KBM-7 (cell line): ENCODE measurements around the gene SRGN.

Source experiments
- DNase-seq: peaks from one replicate; pipeline ENCODE4 v3.0.0-alpha.2; 2015
- in situ Hi-C: fragments of 300-500 bp; cut with MboI; formaldehyde crosslinking; loops from 2 replicates; pipeline ENCODE4 v1.14.3; 2020; ENCODE audit warnings: low sequenced_read_pairs, low pct_unique_long_range_greater_than_20kb, mixed read lengths

Gene SRGN

GRCh38 chr10:69088471-69088769, 517 bp downstream of the SRGN start:
- no peak for DNase-seq
- in situ Hi-C loops, result no loop called here

DNA sequence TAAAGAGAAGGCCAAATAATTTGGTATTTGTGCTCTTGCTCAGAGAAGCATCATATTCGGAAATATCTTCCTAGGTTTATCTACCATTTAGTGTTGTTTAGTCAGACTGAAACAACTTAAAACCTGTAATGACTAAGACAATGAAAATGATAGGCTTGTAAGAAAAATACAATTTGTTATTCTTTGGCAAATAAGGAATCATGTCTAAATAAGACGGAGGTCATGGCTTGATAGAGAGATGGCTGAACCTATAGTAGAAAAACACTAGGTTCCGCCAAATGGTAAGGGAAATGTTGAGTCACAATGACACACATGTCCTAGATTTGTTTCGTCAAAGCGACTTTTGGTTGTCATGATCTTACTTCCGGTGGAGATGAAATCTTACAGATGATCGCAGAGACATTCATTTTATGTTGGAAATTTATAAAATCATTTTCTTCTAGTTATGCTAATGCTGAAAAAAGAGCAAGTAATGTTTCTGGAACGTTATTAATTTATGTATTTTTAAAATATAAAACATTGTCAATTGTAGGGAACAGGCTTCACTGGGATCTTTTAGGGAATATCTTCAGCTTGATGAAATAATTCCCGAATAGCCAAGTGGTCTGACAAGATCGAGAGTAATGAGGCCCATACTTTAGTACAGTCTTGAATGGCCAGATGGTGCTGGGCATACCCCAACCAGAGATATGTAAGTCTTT, 1.0 kb downstream of the SRGN start:
- peak; percentile 69 for DNase-seq
- in situ Hi-C loops, result no loop called here

- in situ Hi-C loops, result no loop called here
- no peak for DNase-seq
These were observed 2.0 kb downstream of the SRGN start for GRCh38 chr10:69089638-69090599.

- DNase-seq, result no peak
- in situ Hi-C loops, result no loop called here
These were observed 2.8 kb downstream of the SRGN start for GRCh38 chr10:69090685-69091084.

GRCh38 chr10:69091143-69091651, 3.3 kb downstream of the SRGN start:
- in situ Hi-C loops, result no loop called here
- DNase-seq, result peak; percentile 25

GRCh38 chr10:69092959-69093850, 5.3 kb downstream of the SRGN start:
- in situ Hi-C loops, result no loop called here
- peak; percentile 93 for DNase-seq

DNA sequence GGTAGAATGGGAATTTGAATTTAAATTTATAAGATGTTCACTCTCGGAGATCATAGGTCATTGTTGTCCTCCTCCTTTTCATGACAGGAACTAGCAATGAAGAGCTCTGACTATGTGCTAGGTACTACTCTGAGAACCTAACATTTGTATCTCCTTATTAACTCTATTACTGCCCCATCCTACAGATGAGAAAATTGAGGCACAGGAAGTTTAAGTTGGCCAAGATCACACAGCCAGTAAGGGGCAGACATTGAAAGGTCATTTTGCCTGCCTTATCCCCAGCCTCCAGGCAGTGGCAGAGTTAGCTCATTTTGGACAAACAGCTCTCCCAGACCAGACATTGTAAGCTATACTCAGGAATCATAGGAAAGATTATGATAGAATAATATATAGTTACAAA, 6.0 kb downstream of the SRGN start:
- in situ Hi-C loops, result no loop called here
- DNase-seq, result peak; percentile 38

DNA sequence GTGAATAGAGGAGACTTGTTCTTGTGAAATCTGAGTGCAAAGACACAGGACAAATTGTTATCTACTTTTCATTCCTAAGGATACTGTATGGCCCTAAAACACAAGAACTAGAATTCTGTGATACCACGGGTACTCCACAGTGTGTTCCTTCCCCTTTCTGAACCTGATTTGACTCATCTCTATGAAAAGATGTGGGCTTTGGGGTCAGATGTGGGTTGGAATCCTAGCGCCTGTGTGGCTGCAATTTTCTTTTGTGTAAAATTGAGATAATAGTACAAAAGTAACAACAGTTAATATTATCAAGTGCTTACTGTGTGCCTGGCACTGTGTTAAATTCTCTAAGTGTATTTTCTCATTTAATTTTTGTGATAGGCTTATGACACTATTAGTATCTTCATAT, 8.1 kb downstream of the SRGN start:
- DNase-seq, result no peak
- in situ Hi-C loops, result no loop called here

GRCh38 chr10:69097729-69098128, 9.8 kb downstream of the SRGN start:
- no peak for DNase-seq
- in situ Hi-C loops, result no loop called here

DNA sequence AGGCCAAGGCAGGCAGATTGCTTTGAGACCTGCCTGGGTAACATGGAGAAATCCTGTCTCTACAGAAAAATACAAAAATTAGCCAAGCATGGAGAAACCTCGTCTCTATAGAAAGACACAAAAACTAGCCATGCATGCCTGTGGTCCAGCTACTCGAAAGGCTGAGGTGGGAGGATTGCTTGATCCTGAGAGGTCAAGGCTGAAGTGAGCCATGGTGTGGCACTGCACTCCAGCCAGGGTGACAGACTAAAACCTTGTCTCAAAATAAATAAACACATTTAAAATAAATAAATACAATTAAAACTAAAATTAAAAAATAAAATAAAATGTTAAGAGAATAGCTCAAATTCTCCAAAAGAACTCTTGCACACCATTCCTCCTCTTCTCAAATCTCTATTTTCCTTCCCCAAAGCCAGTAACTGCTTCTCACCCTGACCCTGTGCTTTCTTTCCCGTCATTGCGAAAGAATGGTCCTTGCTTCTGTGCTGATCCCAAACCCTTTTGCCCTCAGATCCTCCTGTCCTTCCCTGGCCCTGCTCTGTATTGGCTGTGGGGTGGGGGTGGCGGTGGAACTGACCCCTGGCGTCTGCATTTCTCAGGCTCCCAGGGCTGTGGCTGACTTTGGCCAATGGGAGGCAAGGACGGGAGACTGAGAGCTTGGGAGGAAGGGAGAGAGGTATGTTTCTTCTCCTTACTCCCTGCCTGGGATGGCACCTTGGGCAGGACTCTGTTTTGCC, 12.4 kb downstream of the SRGN start:
- DNase-seq, result no peak
- in situ Hi-C loops, result no loop called here

- in situ Hi-C loops, result no loop called here
- DNase-seq, result peak; percentile 72
These were observed 13.7 kb downstream of the SRGN start for GRCh38 chr10:69101451-69102095.

- in situ Hi-C loops, result no loop called here
These were observed 14.5 kb downstream of the SRGN start for GRCh38 chr10:69102440-69102839.

DNA sequence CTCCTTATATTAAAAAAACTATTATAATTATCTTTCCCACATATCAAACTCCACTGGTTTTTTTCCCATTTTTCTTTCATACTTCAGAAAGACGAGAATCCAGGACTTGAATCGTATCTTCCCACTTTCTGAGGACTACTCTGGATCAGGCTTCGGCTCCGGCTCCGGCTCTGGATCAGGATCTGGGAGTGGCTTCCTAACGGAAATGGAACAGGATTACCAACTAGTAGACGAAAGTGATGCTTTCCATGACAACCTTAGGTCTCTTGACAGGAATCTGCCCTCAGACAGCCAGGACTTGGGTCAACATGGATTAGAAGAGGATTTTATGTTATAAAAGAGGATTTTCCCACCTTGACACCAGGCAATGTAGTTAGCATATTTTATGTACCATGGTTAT, 15.9 kb downstream of the SRGN start:
- no peak for DNase-seq
- in situ Hi-C loops, result no loop called here

More at GRCh38 chr10:69102440-69102839, 14.5 kb downstream of the SRGN start:
- no peak for DNase-seq

DNA sequence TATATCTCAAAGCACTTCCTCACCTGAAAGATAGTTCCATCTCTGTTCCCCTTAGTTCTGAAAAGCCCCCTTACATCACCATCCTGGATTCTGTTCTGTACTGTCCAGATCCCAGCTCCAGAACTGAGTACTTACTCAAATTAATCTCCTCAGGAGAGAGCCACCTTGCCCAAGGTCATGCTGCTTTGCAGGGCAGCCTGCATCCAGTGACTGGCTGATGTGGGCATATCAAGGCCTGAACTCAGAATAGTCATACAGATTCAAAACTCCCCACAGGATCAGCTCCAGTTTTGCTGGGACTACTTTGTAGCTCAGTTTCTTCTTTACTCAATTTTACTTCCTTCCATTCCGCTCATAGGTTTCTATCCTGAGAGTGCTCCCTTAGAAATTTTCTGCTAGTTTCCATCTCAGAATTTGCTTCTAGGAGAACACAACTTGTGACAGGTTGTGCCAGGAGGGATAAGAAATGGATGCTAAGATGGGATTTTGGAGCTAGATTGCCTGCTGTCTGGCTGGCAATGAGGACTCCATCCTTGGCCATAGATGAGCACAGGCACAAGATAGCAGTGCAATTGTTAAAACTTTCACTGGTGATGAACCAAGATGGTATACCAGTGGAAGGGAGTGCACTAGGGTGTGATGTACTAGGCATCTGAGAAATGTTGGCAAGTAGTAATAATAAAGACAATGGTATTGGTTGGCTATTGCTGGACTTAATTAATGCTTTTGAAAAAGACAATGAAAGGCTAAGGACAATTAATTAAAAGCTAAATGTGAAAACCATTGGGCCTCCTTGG, 17.3 kb downstream of the SRGN start:
- in situ Hi-C loops, result no loop called here
- DNase-seq, result no peak

GRCh38 chr10:69107176-69107490, 19.2 kb downstream of the SRGN start:
- DNase-seq, result no peak
- in situ Hi-C loops, result no loop called here

DNA sequence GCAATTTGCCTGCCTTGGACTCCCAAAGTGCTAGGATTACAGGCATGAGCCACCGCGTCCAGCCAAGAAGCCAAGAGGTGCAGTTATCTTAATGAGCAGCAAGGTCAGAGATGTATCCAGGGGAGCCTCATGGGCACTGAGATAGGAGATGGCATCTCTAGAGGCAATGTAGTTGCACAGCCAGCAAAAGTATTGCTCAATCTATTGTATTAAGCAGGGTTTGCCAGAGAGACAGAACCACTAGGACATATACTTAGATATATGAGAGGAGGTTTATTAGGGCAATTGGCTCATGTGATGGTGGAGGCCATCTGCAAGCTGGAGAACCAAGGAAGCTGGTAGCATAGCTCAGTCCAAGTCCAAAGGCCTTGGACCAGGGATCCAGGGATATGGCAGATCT, 19.8 kb downstream of the SRGN start:
- DNase-seq, result no peak
- in situ Hi-C loops, result no loop called here

DNA sequence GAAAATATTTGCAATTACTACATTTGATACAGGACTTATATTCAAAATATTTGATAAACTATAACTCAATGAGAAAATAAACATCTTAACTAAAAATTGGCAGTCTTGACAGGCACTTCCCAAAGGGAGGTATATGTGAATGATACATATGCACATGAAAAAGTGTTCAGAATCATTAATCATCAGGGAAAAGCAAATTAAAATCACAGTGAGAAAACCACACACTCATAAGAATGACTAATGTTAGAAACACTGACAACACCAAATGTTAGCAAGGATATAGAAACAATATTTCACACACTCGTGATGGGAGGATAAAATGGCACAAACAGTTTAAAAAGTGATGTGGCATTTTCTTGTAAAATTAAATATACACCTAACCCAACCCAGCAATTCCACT, 32.0 kb downstream of the SRGN start:
- in situ Hi-C loops, result no loop called here
- DNase-seq, result no peak

DNA sequence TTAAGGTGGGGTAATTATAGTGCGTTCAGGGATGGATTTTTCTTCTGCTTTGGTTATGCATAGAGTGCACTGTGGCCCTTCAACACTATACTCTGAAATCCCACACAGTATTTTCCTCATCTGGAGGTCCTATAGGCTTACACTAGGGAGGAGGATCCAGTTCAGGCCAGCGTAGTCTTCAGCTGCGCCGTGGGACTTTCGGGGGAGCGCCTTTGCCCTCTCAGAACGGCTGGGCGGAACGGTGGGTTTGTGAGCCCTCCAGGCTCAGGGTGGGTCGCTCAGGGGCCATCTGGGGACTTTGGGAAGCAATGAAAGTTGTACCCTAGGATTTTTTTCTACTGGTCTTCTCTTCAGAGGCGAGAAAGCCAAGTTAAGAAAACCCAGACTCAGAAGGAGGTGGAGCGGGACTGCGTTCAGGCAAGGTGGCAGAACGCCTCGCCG, 35.4 kb downstream of the SRGN start:
- in situ Hi-C loops, result no loop called here
- no peak for DNase-seq
